ENCODE data around the gene MLPH. TPM values are rescaled to one million over a fixed set of nuclear protein-coding genes. Genes with fewer than 3 reads are reported as not detected.

The MLPH gene
- total and polyA plus RNA-seq, 2 of the 13 experiments (the other 11 are each of a cell fraction or from before 2014, with no cell fraction given) = 0.12 TPM; not detected in 1

DNA sequence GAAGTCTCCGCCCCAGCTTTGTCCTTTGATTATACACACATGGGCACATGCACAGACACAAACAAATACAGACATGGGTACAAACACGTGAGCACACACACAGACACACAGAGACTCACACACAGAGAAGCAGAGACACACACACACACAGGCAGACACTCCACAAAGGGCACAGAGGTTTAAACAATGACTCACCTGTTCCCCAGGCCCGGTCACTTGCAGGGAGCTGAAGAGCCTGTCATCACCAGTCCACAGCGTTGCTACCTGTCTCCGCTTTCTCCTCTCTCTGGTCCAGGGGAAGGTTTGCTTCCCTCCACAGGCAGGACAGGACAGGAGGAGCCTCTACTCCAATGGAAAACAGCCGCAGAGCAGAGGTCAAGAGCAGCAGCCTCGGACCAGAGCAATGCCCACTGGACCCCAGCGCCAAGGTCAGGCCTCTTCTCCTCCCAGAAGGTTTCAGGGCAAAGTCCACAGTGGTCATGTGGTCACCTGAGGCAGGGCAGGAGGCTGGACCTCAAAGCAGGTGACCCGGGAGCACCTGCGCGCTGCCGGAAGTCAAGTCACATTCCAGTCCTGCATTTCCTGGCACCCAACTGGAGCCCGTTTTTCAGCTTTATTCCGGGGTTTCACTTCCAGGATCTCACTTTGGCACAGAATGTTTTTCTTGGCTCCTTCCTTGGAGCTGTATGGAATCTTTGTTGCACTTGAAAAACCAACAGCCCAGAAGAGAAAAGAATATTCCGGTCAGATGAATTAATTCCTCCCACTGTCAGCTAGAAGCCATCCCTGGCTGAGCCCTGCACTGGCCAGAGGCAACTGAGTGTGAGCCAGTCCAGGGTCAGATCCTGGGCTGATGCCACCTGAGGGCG is 103.5 kb downstream of the MLPH start, which contains the start of gene RAB17 (continued):
- TF ChIP-seq POLR2G (IDR thresholded peaks at IDR 0.05; ENCODE audit: low read depth, low read length) (peak; percentile 78), ZNF142 (CRISPR knock-in tag; IDR thresholded peaks at IDR 0.05) (no peak; the same call in 1 of the 2 replicates), IKZF5 (CRISPR knock-in tag; IDR thresholded peaks at IDR 0.05) (peak; percentile 86), PATZ1 (CRISPR knock-in tag; IDR thresholded peaks at IDR 0.05) (peak; percentile 69), TCF7 (IDR thresholded peaks at IDR 0.05; ENCODE audit: low read depth) (peak; percentile 2; the same call in 1 of the 2 replicates), ZNF121 (CRISPR knock-in tag; IDR thresholded peaks at IDR 0.05) (peak; percentile 85), ZKSCAN8 (CRISPR knock-in tag; IDR thresholded peaks at IDR 0.05; ENCODE audit: borderline replicate concordance) (peak; percentile 40; the same call in 1 of the 2 replicates), FOXJ3 (CRISPR knock-in tag; IDR thresholded peaks at IDR 0.05; ENCODE audit: borderline replicate concordance) (peak; percentile 52; the same call in 1 of the 2 replicates), HIVEP1 (CRISPR knock-in tag; IDR thresholded peaks at IDR 0.05) (peak; percentile 98), REL (CRISPR knock-in tag; conservative IDR thresholded peaks at IDR 0.05) (no peak), TRIM24 (CRISPR knock-in tag; IDR thresholded peaks at IDR 0.05) (peak; percentile 85)
- TF ChIP-seq, protein P1, sequence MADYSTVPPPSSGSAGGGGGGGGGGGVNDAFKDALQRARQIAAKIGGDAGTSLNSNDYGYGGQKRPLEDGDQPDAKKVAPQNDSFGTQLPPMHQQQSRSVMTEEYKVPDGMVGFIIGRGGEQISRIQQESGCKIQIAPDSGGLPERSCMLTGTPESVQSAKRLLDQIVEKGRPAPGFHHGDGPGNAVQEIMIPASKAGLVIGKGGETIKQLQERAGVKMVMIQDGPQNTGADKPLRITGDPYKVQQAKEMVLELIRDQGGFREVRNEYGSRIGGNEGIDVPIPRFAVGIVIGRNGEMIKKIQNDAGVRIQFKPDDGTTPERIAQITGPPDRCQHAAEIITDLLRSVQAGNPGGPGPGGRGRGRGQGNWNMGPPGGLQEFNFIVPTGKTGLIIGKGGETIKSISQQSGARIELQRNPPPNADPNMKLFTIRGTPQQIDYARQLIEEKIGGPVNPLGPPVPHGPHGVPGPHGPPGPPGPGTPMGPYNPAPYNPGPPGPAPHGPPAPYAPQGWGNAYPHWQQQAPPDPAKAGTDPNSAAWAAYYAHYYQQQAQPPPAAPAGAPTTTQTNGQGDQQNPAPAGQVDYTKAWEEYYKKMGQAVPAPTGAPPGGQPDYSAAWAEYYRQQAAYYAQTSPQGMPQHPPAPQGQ (CRISPR knock-in tag; IDR thresholded peaks at IDR 0.05; ENCODE audit: borderline replicate concordance) = no peak
- TF ChIP-seq, protein P2, sequence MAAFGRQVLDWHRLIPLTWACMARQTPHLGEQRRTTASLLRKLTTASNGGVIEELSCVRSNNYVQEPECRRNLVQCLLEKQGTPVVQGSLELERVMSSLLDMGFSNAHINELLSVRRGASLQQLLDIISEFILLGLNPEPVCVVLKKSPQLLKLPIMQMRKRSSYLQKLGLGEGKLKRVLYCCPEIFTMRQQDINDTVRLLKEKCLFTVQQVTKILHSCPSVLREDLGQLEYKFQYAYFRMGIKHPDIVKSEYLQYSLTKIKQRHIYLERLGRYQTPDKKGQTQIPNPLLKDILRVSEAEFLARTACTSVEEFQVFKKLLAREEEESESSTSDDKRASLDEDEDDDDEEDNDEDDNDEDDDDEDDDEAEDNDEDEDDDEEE (CRISPR knock-in tag; IDR thresholded peaks at IDR 0.05) = peak; percentile 94; the same call in 1 of the 2 replicates
